ENCODE results near the gene CDA. TPM values are rescaled to one million over a fixed set of nuclear protein-coding genes. Genes with fewer than 3 reads are reported as not detected.

CDA gene
- total RNA-seq, 1 donor from 2014 or later: not detected

DNA sequence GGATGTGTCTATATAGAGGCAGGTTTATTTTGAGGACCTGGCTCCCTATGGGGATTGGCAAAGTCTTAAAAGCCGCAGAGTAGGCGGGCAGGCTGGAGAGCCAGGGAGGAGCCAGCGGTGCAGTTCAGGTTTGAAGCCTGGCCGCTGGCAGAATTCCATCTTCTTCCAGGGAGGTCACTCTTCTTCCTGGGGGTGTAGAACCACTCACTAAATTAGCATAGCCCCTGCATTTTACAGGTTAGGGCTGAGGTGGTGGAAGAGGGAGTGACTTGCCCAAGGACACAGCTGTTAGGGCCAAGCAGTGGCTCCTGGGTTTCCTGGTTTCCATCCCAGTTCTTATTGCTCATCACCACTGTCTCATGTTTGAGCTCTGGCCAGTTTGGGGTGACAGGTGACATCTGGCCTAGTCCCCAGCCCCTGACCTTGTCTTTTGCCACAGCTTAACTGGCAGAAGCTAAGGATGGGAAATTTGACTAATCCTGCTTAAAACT, 45.7 kb downstream of the CDA start:
- Histone ChIP-seq H3K9me3 (ENCODE audit: insufficient read depth, low read depth, low read length) (no peaks in the 10 kb centered on the region), H2AFZ (ENCODE audit: low read depth, low read length) (no peak overlapping the region), H3K4me2 (ENCODE audit: low read length) (peak overlapping the region; percentile 96), H3K36me3 (ENCODE audit: insufficient read depth, low read length) (peaks cover 4% of the 10 kb centered on the region), H3K4me1 (ENCODE audit: insufficient read depth, low read length) (peaks cover 9% of the 10 kb centered on the region), H4K20me1 (ENCODE audit: insufficient read depth, low read length) (peaks cover 21% of the 10 kb centered on the region), H3K27me3 (ENCODE audit: insufficient read depth, low read length) (peaks cover 2% of the 10 kb centered on the region), H3K9ac (ENCODE audit: low read length) (peak overlapping the region; percentile 87), H3K4me3 (ENCODE audit: insufficient read depth, low read depth, low read length) (peak overlapping the region; percentile 86), H3K27ac (ENCODE audit: low read depth, low read length) (no peak overlapping the region), H3K79me2 (ENCODE audit: insufficient read depth, low read length) (peaks cover 9% of the 10 kb centered on the region)
- no peaks in the 10 kb centered on the region for H3K27me3 Mint-ChIP-seq (ENCODE audit: low read depth, unreplicated experiment)
- H3K36me3 Mint-ChIP-seq (ENCODE audit: low read depth, unreplicated experiment): peaks cover 16% of the 10 kb centered on the region
- TF ChIP-seq CTCF (IDR thresholded peaks at IDR 0.05; ENCODE audit: insufficient read depth, low read depth, low read length): no peak
- TF ChIP-seq EZH2 (IDR thresholded peaks at IDR 0.05; ENCODE audit: insufficient read depth, low read length): no peak
- DNase-seq (ENCODE audit: low read depth): peak; percentile 30
- no peak overlapping the region for H3K27ac Mint-ChIP-seq (ENCODE audit: unreplicated experiment)
- H3K9me3 Mint-ChIP-seq (ENCODE audit: unreplicated experiment): no peaks in the 10 kb centered on the region
- no peak for FAIRE-seq
- peak overlapping the region; percentile 87 for H3K4me3 Mint-ChIP-seq (ENCODE audit: unreplicated experiment)
- H3K4me1 Mint-ChIP-seq (ENCODE audit: low read depth, unreplicated experiment): no peaks in the 10 kb centered on the region

GRCh38 chr1:20636785-20637347, 48.0 kb downstream of the CDA start:
- no peaks in the 10 kb centered on the region for H3K27me3 ChIP-seq (ENCODE audit: insufficient read depth, low read length)
- H3K27me3 Mint-ChIP-seq (ENCODE audit: low read depth, unreplicated experiment): no peaks in the 10 kb centered on the region
- H3K9ac ChIP-seq (ENCODE audit: low read length): no peak overlapping the region
- TF ChIP-seq CTCF (IDR thresholded peaks at IDR 0.05; ENCODE audit: insufficient read depth, low read depth, low read length): no peak
- TF ChIP-seq EZH2 (IDR thresholded peaks at IDR 0.05; ENCODE audit: insufficient read depth, low read length): no peak
- H3K27ac Mint-ChIP-seq (ENCODE audit: unreplicated experiment): no peak overlapping the region
- peaks cover 4% of the 10 kb centered on the region for H3K36me3 ChIP-seq (ENCODE audit: insufficient read depth, low read length)
- no peak overlapping the region for H2AFZ ChIP-seq (ENCODE audit: low read depth, low read length)
- no peaks in the 10 kb centered on the region for H3K9me3 ChIP-seq (ENCODE audit: insufficient read depth, low read depth, low read length)
- H3K4me1 ChIP-seq (ENCODE audit: insufficient read depth, low read length): peaks cover 9% of the 10 kb centered on the region
- FAIRE-seq (no peak), DNase-seq (ENCODE audit: low read depth) (no peak)
- H3K4me3 ChIP-seq (ENCODE audit: insufficient read depth, low read depth, low read length): no peak overlapping the region
- H3K9me3 Mint-ChIP-seq (ENCODE audit: unreplicated experiment): no peaks in the 10 kb centered on the region
- H4K20me1 ChIP-seq (ENCODE audit: insufficient read depth, low read length): peaks cover 21% of the 10 kb centered on the region
- peaks cover 9% of the 10 kb centered on the region for H3K79me2 ChIP-seq (ENCODE audit: insufficient read depth, low read length)
- H3K36me3 Mint-ChIP-seq (ENCODE audit: low read depth, unreplicated experiment): peaks cover 20% of the 10 kb centered on the region
- no peak overlapping the region for H3K27ac ChIP-seq (ENCODE audit: low read depth, low read length)
- H3K4me1 Mint-ChIP-seq (ENCODE audit: low read depth, unreplicated experiment): no peaks in the 10 kb centered on the region
- H3K4me2 ChIP-seq (ENCODE audit: low read length): no peak overlapping the region
- H3K4me3 Mint-ChIP-seq (ENCODE audit: unreplicated experiment): no peak overlapping the region

GRCh38 chr1:20640183-20640597, 51.3 kb downstream of the CDA start:
- no peak overlapping the region for H3K27ac Mint-ChIP-seq (ENCODE audit: unreplicated experiment)
- no peaks in the 10 kb centered on the region for H3K27me3 Mint-ChIP-seq (ENCODE audit: low read depth, unreplicated experiment)
- Histone ChIP-seq H3K4me2 (ENCODE audit: low read length) (no peak overlapping the region), H3K9ac (ENCODE audit: low read length) (no peak overlapping the region), H3K79me2 (ENCODE audit: insufficient read depth, low read length) (peaks cover 3% of the 10 kb centered on the region), H2AFZ (ENCODE audit: low read depth, low read length) (no peak overlapping the region), H3K27ac (ENCODE audit: low read depth, low read length) (no peak overlapping the region), H3K4me1 (ENCODE audit: insufficient read depth, low read length) (no peaks in the 10 kb centered on the region), H3K4me3 (ENCODE audit: insufficient read depth, low read depth, low read length) (no peak overlapping the region), H4K20me1 (ENCODE audit: insufficient read depth, low read length) (peaks cover 13% of the 10 kb centered on the region), H3K36me3 (ENCODE audit: insufficient read depth, low read length) (peaks cover 9% of the 10 kb centered on the region), H3K9me3 (ENCODE audit: insufficient read depth, low read depth, low read length) (no peaks in the 10 kb centered on the region), H3K27me3 (ENCODE audit: insufficient read depth, low read length) (no peaks in the 10 kb centered on the region)
- peaks cover 27% of the 10 kb centered on the region for H3K36me3 Mint-ChIP-seq (ENCODE audit: low read depth, unreplicated experiment)
- H3K9me3 Mint-ChIP-seq (ENCODE audit: unreplicated experiment): no peaks in the 10 kb centered on the region
- no peak for DNase-seq (ENCODE audit: low read depth)
- H3K4me1 Mint-ChIP-seq (ENCODE audit: low read depth, unreplicated experiment): no peaks in the 10 kb centered on the region
- FAIRE-seq: no peak
- TF ChIP-seq CTCF (IDR thresholded peaks at IDR 0.05; ENCODE audit: insufficient read depth, low read depth, low read length) (peak; percentile 78), EZH2 (IDR thresholded peaks at IDR 0.05; ENCODE audit: insufficient read depth, low read length) (no peak)
- no peak overlapping the region for H3K4me3 Mint-ChIP-seq (ENCODE audit: unreplicated experiment)
